Endodermal cell (in vitro differentiated cells): ENCODE results near the gene PTGR3. TPM values are rescaled to one million over a fixed set of nuclear protein-coding genes. Genes with fewer than 3 reads are reported as not detected.

Experiments
- DNase-seq: peaks from one replicate; pipeline ENCODE4 v3.0.0-alpha.2; 2017
- H3K27ac ChIP-seq: 2 replicates; pipeline ENCODE4 v1.5.1; 2013; ENCODE audit warnings: mild to moderate bottlenecking, low read depth, low read length, moderate library complexity
- H3K27me3 ChIP-seq: 2 replicates; pipeline ENCODE4 v1.6.1; 2013; ENCODE audit warnings: mild to moderate bottlenecking, low read length, moderate library complexity; ENCODE audit not compliant: insufficient read depth, control insufficient read depth, poor library complexity, severe bottlenecking
- H3K36me3 ChIP-seq: 2 replicates; pipeline ENCODE4 v1.7.0; 2013; ENCODE audit warnings: mild to moderate bottlenecking, low read length, moderate library complexity; ENCODE audit not compliant: control insufficient read depth, insufficient read depth
- H3K4me1 ChIP-seq: one replicate; pipeline ENCODE4 v1.7.0; 2013; ENCODE audit warnings: low read length; ENCODE audit not compliant: control insufficient read depth, insufficient read depth
- H3K4me3 ChIP-seq: 2 replicates; pipeline ENCODE4 v1.5.1; 2013; ENCODE audit warnings: mild to moderate bottlenecking, low read length, moderate library complexity
- H3K9ac ChIP-seq: 2 replicates; pipeline ENCODE4 v1.6.1; 2013; ENCODE audit warnings: mild to moderate bottlenecking, low read length, moderate library complexity; ENCODE audit not compliant: poor library complexity, severe bottlenecking; ENCODE audit errors: extremely low read depth
- H3K9me3 ChIP-seq: 2 replicates; pipeline ENCODE4 v1.6.1; 2013; ENCODE audit warnings: mild to moderate bottlenecking, low read length, moderate library complexity; ENCODE audit not compliant: control insufficient read depth
- H3K27ac Mint-ChIP-seq: 2 replicates; pipeline ENCODE4 v1.8.0; 2020; ENCODE audit warnings: mixed read lengths
- H3K27me3 Mint-ChIP-seq: 2 replicates; pipeline ENCODE4 v1.8.0; 2021; ENCODE audit warnings: mild to moderate bottlenecking, mixed read lengths; ENCODE audit not compliant: insufficient read depth
- H3K36me3 Mint-ChIP-seq: 2 replicates; pipeline ENCODE4 v1.8.0; 2020; ENCODE audit warnings: low read depth, mixed read lengths
- H3K4me1 Mint-ChIP-seq: 2 replicates; pipeline ENCODE4 v1.8.0; 2020; ENCODE audit warnings: mixed read lengths
- H3K4me3 Mint-ChIP-seq: 2 replicates; pipeline ENCODE4 v1.8.0; 2020; ENCODE audit warnings: mild to moderate bottlenecking, moderate library complexity, mixed read lengths
- H3K9me3 Mint-ChIP-seq: 2 replicates; pipeline ENCODE4 v1.8.0; 2020; ENCODE audit warnings: mild to moderate bottlenecking, mixed read lengths
- CTCF ChIP-seq: fragments of 200-600 bp; sonication (generic); conservative IDR thresholded peaks from 2 replicates; pipeline ENCODE4 v1.5.0; 2021; ENCODE audit warnings: antibody characterized with exemption, mild to moderate bottlenecking
- WGBS, 2 experiments: methylation state at CpG; one replicate each; pipeline versions ENCODE4 v1.1.5 to v1.1.7; 2013; ENCODE audit warnings: missing lambda C conversion rate in 2 of 2, mixed read lengths in 1 of 2; ENCODE audit not compliant: insufficient coverage in 1 of 2, insufficient read length in 1 of 2; 5-methylcytosine and 5-hydroxymethylcytosine counted together
- total RNA-seq, 2 donors: library from RNA; stranded (reverse); fragmentation: NEBNext Ultra II Directional in 1 of 2; extraction: Animal tissue kit (Norgen Biotek cat#: 25700) in 1 of 2; gene quantifications; 2 replicates in 1 of 2; 3 replicates in 1 of 2; pipeline ENCODE4 v1.2.1, GENCODE V29; 2021

Gene PTGR3
- total RNA-seq, 2 donors from 2014 or later, result 12.2 to 13.3 TPM

- Mint-ChIP-seq H3K27ac (no peak overlapping the region), H3K4me1 (peaks cover 9% of the 10 kb centered on the region), H3K36me3 (no peaks in the 10 kb centered on the region), H3K27me3 (peaks cover 4% of the 10 kb centered on the region), H3K4me3 (no peak overlapping the region), H3K9me3 (no peaks in the 10 kb centered on the region)
- Histone ChIP-seq H3K4me1 (no peaks in the 10 kb centered on the region), H3K36me3 (no peaks in the 10 kb centered on the region), H3K4me3 (no peak overlapping the region), H3K9me3 (no peaks in the 10 kb centered on the region), H3K9ac (no peak overlapping the region), H3K27me3 (no peaks in the 10 kb centered on the region), H3K27ac (no peak overlapping the region)
- no peak for TF ChIP-seq CTCF
- peak; percentile 29 for DNase-seq
- WGBS, 2 experiments, result 90 to 94% methylated on average over 12 to 17 of the region's 17 CpGs
Observed at GRCh38 chr18:75172299-75173124, 36.4 kb downstream of the PTGR3 start.

- Mint-ChIP-seq H3K4me1 (peaks cover 5% of the 10 kb centered on the region), H3K9me3 (no peaks in the 10 kb centered on the region), H3K27ac (no peak overlapping the region), H3K27me3 (peaks cover 4% of the 10 kb centered on the region), H3K4me3 (no peak overlapping the region), H3K36me3 (no peaks in the 10 kb centered on the region)
- no peak for TF ChIP-seq CTCF
- H3K9me3 ChIP-seq, result no peaks in the 10 kb centered on the region
- H3K27ac ChIP-seq, result no peak overlapping the region
- H3K27me3 ChIP-seq, result no peaks in the 10 kb centered on the region
- no peaks in the 10 kb centered on the region for H3K36me3 ChIP-seq
- 92 to 94% methylated on average over 10 to 11 of the region's 11 CpGs for WGBS, 2 experiments
- DNase-seq, result peak; percentile 46
- no peak overlapping the region for H3K9ac ChIP-seq
- H3K4me1 ChIP-seq, result no peaks in the 10 kb centered on the region
- no peak overlapping the region for H3K4me3 ChIP-seq
Observed at GRCh38 chr18:75170916-75171315, 38.0 kb downstream of the PTGR3 start.

- peak; percentile 32 for TF ChIP-seq CTCF
- H3K4me3 ChIP-seq, result no peak overlapping the region
- H3K9ac ChIP-seq, result no peak overlapping the region
- Mint-ChIP-seq H3K36me3 (no peaks in the 10 kb centered on the region), H3K27ac (no peak overlapping the region), H3K4me1 (peaks cover 5% of the 10 kb centered on the region), H3K9me3 (no peaks in the 10 kb centered on the region), H3K4me3 (no peak overlapping the region), H3K27me3 (peaks cover 4% of the 10 kb centered on the region)
- H3K9me3 ChIP-seq, result no peaks in the 10 kb centered on the region
- no peak overlapping the region for H3K27ac ChIP-seq
- H3K36me3 ChIP-seq, result no peaks in the 10 kb centered on the region
- no peaks in the 10 kb centered on the region for H3K27me3 ChIP-seq
- no peaks in the 10 kb centered on the region for H3K4me1 ChIP-seq
- 94 to 96% methylated on average over 31 to 34 of the region's 34 CpGs for WGBS, 2 experiments
- DNase-seq, result peak; percentile 53
Observed at GRCh38 chr18:75170022-75170789, 38.7 kb downstream of the PTGR3 start.
